Measurements from ENCODE around the gene ADGRL3.

ADGRL3 gene

DNA sequence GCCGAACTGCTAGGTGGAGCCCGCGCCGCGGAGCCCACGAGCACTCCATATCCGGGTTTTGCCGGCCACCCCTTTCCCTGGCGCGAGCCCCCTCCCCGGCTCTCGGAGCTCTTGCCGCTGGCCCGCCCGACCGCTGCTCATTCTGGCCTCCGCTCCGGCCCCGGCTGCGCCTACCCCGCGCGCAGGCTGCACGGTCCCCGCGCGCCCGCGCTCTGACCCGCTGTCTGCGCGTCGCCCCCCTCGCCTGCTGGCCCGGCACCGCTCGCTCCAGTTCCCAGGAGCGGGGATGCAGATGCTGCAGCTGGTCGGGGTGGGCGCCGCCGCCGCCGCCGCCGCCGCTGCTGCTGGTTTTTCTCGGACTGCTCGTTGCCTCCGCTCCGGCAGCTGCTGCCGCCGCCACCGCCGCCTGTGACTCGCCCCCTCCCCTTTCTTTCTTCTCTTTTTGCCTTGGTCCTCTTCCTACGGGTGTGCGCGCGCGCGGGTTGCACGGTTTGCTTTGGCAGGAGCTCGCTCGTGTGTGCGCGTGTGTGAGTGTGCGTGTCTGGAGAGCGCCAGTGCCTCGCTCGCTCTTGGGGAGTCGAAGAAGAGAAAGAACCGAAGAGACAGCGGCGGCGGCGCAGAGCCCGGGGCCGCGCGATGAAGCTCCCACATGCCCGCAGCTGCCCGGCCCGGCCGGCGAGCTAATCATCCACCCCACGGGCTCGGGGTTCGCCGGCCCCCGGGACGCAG lies at the start of gene ADGRL3:
Gene ADGRL3 (plus strand): TSS at position 140 of the 729 bp plus-strand sequence.
- FAIRE-seq (no peak), DNase-seq (ENCODE audit: insufficient read length, low spot score) (no peak)
- no peak for TF ChIP-seq POLR2A (IDR thresholded peaks at IDR 0.05; ENCODE audit: low read depth, low read length)

DNA sequence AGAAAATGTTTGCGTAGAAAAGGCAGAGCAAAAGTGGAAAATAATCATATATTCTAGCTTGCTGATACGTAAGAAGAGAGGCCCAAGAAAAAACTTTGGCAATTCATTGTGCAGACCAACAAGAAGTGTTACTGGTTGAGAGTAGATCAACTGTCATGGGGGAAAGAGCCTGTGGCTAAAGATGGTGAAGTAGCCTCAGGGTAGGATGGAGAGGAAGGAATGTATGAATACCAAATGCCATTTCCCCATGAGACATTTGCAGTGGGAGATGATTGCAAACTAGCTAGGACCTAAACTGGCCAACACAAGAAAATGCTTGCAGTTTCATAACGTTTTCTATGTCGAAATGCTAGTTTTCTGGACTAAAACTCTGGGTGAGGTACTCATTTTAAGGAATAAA lies 47.7 kb upstream of the ADGRL3 start:
- no peak for DNase-seq (ENCODE audit: insufficient read length, low spot score)
- no peak for FAIRE-seq
- TF ChIP-seq POLR2A (IDR thresholded peaks at IDR 0.05; ENCODE audit: low read depth, low read length): no peak

DNA sequence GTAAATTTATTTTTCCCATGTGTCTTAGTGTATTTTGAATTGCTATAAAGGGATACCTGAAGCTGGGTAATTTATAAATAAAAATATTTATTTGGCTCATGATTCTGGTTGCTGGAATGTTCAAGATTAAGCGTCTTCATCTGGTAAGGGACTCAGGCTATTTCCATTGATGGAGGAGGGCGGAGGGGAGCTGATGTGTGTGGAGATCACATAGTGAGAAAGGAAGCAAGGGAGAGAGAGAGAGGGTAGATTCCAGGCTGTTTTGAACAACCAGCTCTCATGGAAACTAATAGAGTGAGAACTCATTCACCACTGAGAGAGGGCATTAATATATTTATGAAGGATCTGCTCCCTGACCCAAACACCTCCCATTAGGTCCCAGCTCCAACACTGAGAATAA lies 39.6 kb upstream of the ADGRL3 start:
- no peak for TF ChIP-seq POLR2A (IDR thresholded peaks at IDR 0.05; ENCODE audit: low read depth, low read length)
- DNase-seq (ENCODE audit: insufficient read length, low spot score) (no peak), FAIRE-seq (no peak)

- DNase-seq (ENCODE audit: insufficient read length, low spot score) (no peak), FAIRE-seq (no peak)
- no peak for TF ChIP-seq POLR2A (IDR thresholded peaks at IDR 0.05; ENCODE audit: low read depth, low read length)
Observed at GRCh38 chr4:61162116-61162515, 38.0 kb upstream of the ADGRL3 start.

DNA sequence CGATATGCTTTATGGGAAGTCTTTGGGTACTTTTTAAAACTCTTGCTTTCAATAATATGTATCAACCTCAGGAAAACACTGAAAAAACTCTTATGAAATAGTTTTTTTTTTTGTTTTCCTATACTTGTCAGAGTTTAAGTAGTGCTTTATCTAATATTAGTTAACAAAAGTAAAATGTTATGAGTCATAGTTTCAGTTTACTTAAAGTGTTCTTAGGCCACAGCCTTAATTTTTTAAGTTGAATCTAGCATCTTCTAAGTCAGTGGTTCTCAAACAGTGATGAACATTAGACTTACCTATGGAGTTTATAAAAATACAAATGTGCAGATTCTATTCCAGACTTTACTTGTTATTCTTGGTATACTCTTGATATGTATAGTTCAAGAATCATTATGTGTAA lies 26.3 kb upstream of the ADGRL3 start:
- TF ChIP-seq POLR2A (IDR thresholded peaks at IDR 0.05; ENCODE audit: low read depth, low read length): no peak
- FAIRE-seq: no peak
- DNase-seq (ENCODE audit: insufficient read length, low spot score): no peak

DNA sequence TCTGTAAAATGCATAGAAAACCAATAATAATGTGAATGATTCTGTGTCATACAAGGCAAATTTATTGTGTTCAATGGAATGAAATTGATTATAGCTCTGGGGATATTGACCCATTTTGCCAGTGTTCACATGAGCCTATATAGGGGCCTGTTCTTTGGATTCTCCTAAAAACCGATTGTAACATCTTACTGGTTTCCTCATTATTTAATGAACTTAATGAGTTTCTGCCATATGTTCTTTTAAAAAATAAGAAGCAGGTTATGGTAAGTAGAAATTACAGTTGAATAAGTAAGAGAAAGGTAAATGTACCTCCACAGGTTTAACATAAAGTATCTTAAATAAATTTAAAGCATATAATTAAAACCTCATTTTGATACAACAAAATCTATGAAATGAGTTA lies 24.6 kb upstream of the ADGRL3 start:
- DNase-seq (ENCODE audit: insufficient read length, low spot score) (no peak), FAIRE-seq (no peak)
- TF ChIP-seq POLR2A (IDR thresholded peaks at IDR 0.05; ENCODE audit: low read depth, low read length): no peak

- TF ChIP-seq POLR2A (IDR thresholded peaks at IDR 0.05; ENCODE audit: low read depth, low read length): no peak
- DNase-seq (ENCODE audit: insufficient read length, low spot score) (no peak), FAIRE-seq (no peak)
Observed at GRCh38 chr4:61177367-61177766, 22.8 kb upstream of the ADGRL3 start.

GRCh38 chr4:61180405-61180804 lies 19.7 kb upstream of the ADGRL3 start:
- DNase-seq (ENCODE audit: insufficient read length, low spot score) (no peak), FAIRE-seq (no peak)
- TF ChIP-seq POLR2A (IDR thresholded peaks at IDR 0.05; ENCODE audit: low read depth, low read length): no peak

- FAIRE-seq (no peak), DNase-seq (ENCODE audit: insufficient read length, low spot score) (no peak)
- no peak for TF ChIP-seq POLR2A (IDR thresholded peaks at IDR 0.05; ENCODE audit: low read depth, low read length)
Observed at GRCh38 chr4:61182915-61183314, 17.2 kb upstream of the ADGRL3 start.

DNA sequence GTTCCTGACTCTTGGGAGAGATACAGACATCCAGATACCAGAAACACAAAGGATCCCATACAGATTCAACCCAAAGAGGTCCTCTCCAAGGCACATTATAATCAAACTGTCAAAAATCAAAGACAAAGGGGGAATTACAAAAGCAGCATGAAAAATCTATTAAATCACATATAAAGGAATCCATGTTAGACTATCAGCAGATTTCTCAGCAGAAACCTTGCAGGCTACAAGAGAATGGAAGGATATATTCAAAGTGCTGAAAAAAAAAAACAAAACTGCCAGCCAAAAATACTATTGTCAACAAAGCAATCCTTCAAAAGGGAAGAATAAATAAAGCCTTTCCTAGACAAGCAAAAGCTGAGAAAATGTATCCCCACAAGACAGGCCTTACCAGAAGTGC lies 14.8 kb upstream of the ADGRL3 start:
- no peak for DNase-seq (ENCODE audit: insufficient read length, low spot score)
- no peak for FAIRE-seq
- no peak for TF ChIP-seq POLR2A (IDR thresholded peaks at IDR 0.05; ENCODE audit: low read depth, low read length)

- FAIRE-seq (no peak), DNase-seq (ENCODE audit: insufficient read length, low spot score) (no peak)
- TF ChIP-seq POLR2A (IDR thresholded peaks at IDR 0.05; ENCODE audit: low read depth, low read length): no peak
Observed at GRCh38 chr4:61192392-61192791, 7.7 kb upstream of the ADGRL3 start.

- DNase-seq (ENCODE audit: insufficient read length, low spot score) (no peak), FAIRE-seq (no peak)
- no peak for TF ChIP-seq POLR2A (IDR thresholded peaks at IDR 0.05; ENCODE audit: low read depth, low read length)
Observed at GRCh38 chr4:61193863-61194262, 6.3 kb upstream of the ADGRL3 start.

DNA sequence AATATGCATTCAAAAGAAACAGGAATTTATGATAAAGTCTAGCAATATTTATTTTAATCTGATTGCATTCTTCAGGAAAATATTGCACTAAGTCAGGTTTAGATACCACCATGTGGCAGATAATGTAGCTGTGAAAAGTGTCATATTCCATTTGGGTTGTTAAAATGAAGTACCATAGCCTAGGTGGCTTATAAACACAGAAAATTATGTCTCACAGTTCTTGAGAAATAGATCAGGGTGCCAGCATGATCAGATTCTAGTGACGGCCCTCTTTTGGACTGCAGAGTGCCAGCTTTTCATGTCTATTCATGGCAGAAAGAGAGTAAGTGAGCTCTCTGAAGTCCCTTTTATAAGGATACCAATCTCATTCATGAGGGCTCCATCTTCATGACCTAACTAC lies 5.6 kb upstream of the ADGRL3 start:
- DNase-seq (ENCODE audit: insufficient read length, low spot score) (no peak), FAIRE-seq (no peak)
- TF ChIP-seq POLR2A (IDR thresholded peaks at IDR 0.05; ENCODE audit: low read depth, low read length): no peak

GRCh38 chr4:61195101-61195500 lies 5.0 kb upstream of the ADGRL3 start:
- FAIRE-seq (no peak), DNase-seq (ENCODE audit: insufficient read length, low spot score) (no peak)
- TF ChIP-seq POLR2A (IDR thresholded peaks at IDR 0.05; ENCODE audit: low read depth, low read length): no peak

GRCh38 chr4:61198686-61199085 lies 1.4 kb upstream of the ADGRL3 start:
- no peak for TF ChIP-seq POLR2A (IDR thresholded peaks at IDR 0.05; ENCODE audit: low read depth, low read length)
- DNase-seq (ENCODE audit: insufficient read length, low spot score) (no peak), FAIRE-seq (no peak)

DNA sequence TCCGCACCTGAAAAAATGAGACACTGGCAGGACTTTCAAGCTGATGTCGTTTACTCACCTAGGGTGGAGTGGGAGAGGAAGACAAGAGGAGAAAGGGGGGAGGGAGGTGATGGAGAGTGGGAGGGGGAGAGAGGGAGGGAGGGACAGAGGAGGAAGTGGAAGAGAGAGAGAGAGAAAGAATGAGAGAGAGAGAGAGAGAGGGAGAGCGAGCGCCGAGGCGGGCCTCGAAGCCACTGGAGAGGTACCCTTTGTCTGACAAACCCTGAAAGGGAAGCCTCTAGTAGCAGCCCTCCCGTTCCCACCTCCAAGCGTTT lies 296 bp upstream of the ADGRL3 start:
- TF ChIP-seq POLR2A (IDR thresholded peaks at IDR 0.05; ENCODE audit: low read depth, low read length): no peak
- DNase-seq (ENCODE audit: insufficient read length, low spot score) (no peak), FAIRE-seq (no peak)

All from H54 (cell line).